ENCODE results near the gene PTPRM. TPM values are rescaled to one million over a fixed set of nuclear protein-coding genes. Genes with fewer than 3 reads are reported as not detected.

Gene PTPRM
- total RNA-seq, 1 experiment from 2014 or later = 11.1 TPM

GRCh38 chr18:7918701-7919100 lies 351.6 kb downstream of the PTPRM start:
- ChIA-PET CTCF (no interaction called here), POLR2A (no interaction called here)
- Mint-ChIP-seq H3K4me1 (peaks cover 4% of the 10 kb centered on the region), H3K27ac (no peak overlapping the region), H3K27me3 (ENCODE audit: low read depth) (no peaks in the 10 kb centered on the region), H3K36me3 (no peaks in the 10 kb centered on the region), H3K9me3 (no peaks in the 10 kb centered on the region), H3K4me3 (no peak overlapping the region)
- TF ChIP-seq CREM (CRISPR knock-in tag; IDR thresholded peaks at IDR 0.05) (no peak), FOXP4 (CRISPR knock-in tag; IDR thresholded peaks at IDR 0.05) (no peak), ATF2 (CRISPR knock-in tag; IDR thresholded peaks at IDR 0.05; ENCODE audit: borderline replicate concordance, low read depth) (no peak), ZNF121 (CRISPR knock-in tag; IDR thresholded peaks at IDR 0.05) (no peak), GRHL2 (CRISPR knock-in tag; IDR thresholded peaks at IDR 0.05; ENCODE audit: insufficient replicate concordance, severe bottlenecking) (no peak), USF2 (CRISPR knock-in tag; IDR thresholded peaks at IDR 0.05) (no peak), ZMAT4 (CRISPR knock-in tag; IDR thresholded peaks at IDR 0.05) (no peak), SP1 (CRISPR knock-in tag; conservative IDR thresholded peaks at IDR 0.05) (no peak), CREB1 (CRISPR knock-in tag; IDR thresholded peaks at IDR 0.05) (no peak), ERG (CRISPR knock-in tag; IDR thresholded peaks at IDR 0.05) (no peak), ZNF232 (CRISPR knock-in tag; IDR thresholded peaks at IDR 0.05) (no peak), JUN (CRISPR knock-in tag; IDR thresholded peaks at IDR 0.05) (no peak), PREB (CRISPR knock-in tag; IDR thresholded peaks at IDR 0.05; ENCODE audit: borderline replicate concordance) (no peak), ZNF281 (CRISPR knock-in tag; IDR thresholded peaks at IDR 0.05) (no peak), ZNF532 (CRISPR knock-in tag; IDR thresholded peaks at IDR 0.05; ENCODE audit: borderline replicate concordance) (no peak)
- ATAC-seq (no peak), DNase-seq (ENCODE audit: low spot score) (no peak)
